Activated naive CD4-positive, alpha-beta T cell treated with anti-CD3 and anti-CD28 coated beads for 36 hours (primary cell): ENCODE results near the gene GPC5. TPM values are rescaled to one million over a fixed set of nuclear protein-coding genes. Genes with fewer than 3 reads are reported as not detected.

Source experiments
- CTCF ChIA-PET: fragments of 350-600 bp; sonication (Branson Sonifier 250); formaldehyde crosslinking; loops from one replicate; lab custom pipeline; 2021; ENCODE audit warnings: antibody characterized with exemption; lab: Charles Lee
- DNase-seq: peaks from one replicate; pipeline ENCODE4 v3.0.0-alpha.2; 2020
- H3K27ac Mint-ChIP-seq: one replicate; pipeline ENCODE4 v1.8.0; 2021; ENCODE audit warnings: mild to moderate bottlenecking, mixed read lengths
- H3K27me3 Mint-ChIP-seq: one replicate; pipeline ENCODE4 v1.8.0; 2021; ENCODE audit warnings: low read depth, mixed read lengths
- H3K36me3 Mint-ChIP-seq: one replicate; pipeline ENCODE4 v1.8.0; 2021; ENCODE audit warnings: low read depth, mixed read lengths
- H3K4me1 Mint-ChIP-seq: one replicate; pipeline ENCODE4 v1.8.0; 2021; ENCODE audit warnings: low read depth, mixed read lengths
- H3K4me3 Mint-ChIP-seq: one replicate; pipeline ENCODE4 v1.8.0; 2021; ENCODE audit warnings: mild to moderate bottlenecking, moderate library complexity, mixed read lengths
- H3K9me3 Mint-ChIP-seq: one replicate; pipeline ENCODE4 v1.8.0; 2021; ENCODE audit warnings: mixed read lengths
- intact Hi-C: fragments of 100-400 bp; cut with micrococcal nuclease; formaldehyde crosslinking; loops from one replicate; pipeline ENCODE4 v1.15.1; 2023
- total RNA-seq, 2 experiments: library from RNA; stranded (reverse); gene quantifications; one replicate each; pipeline ENCODE4 v1.2.3, GENCODE V29; 2021

Gene GPC5
- total RNA-seq, 2 experiments from 2014 or later, result 0.38 to 0.40 TPM

GRCh38 chr13:92317066-92317465, 918.6 kb downstream of the GPC5 start:
- no peaks in the 10 kb centered on the region for H3K9me3 Mint-ChIP-seq
- intact Hi-C loops, result no loop called here
- CTCF ChIA-PET, result no interaction called here
- DNase-seq, result no peak
- no peaks in the 10 kb centered on the region for H3K36me3 Mint-ChIP-seq
- no peak overlapping the region for H3K4me3 Mint-ChIP-seq
- no peaks in the 10 kb centered on the region for H3K27me3 Mint-ChIP-seq
- H3K4me1 Mint-ChIP-seq, result no peaks in the 10 kb centered on the region
- no peak overlapping the region for H3K27ac Mint-ChIP-seq

DNA sequence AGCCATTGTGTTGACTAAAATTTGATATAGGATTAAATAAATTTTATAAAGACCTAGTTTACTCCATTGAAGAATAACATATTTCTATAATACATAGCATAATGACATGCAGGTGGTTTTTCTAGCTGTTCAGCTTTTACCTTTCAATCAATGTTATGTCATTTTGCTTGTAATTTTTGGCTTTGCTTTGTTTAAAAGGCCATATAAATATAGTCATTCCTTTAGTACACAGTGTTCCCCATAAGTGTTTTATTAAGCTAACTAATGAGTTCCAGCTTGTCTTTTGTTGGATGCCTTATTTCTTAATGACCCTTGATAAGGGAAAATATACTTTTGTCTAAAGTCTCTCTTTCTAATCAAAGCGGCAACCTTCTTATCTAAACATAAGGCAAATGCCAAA, 921.9 kb downstream of the GPC5 start:
- Mint-ChIP-seq H3K27me3 (no peaks in the 10 kb centered on the region), H3K4me3 (no peak overlapping the region), H3K9me3 (no peaks in the 10 kb centered on the region), H3K36me3 (no peaks in the 10 kb centered on the region), H3K27ac (no peak overlapping the region), H3K4me1 (no peaks in the 10 kb centered on the region)
- intact Hi-C loops, result no loop called here
- CTCF ChIA-PET, result no interaction called here
- DNase-seq, result no peak

GRCh38 chr13:92321174-92321573, 922.8 kb downstream of the GPC5 start:
- intact Hi-C loops, result no loop called here
- Mint-ChIP-seq H3K27me3 (no peaks in the 10 kb centered on the region), H3K9me3 (no peaks in the 10 kb centered on the region), H3K36me3 (no peaks in the 10 kb centered on the region), H3K4me1 (no peaks in the 10 kb centered on the region), H3K27ac (no peak overlapping the region), H3K4me3 (no peak overlapping the region)
- CTCF ChIA-PET, result no interaction called here
- no peak for DNase-seq

DNA sequence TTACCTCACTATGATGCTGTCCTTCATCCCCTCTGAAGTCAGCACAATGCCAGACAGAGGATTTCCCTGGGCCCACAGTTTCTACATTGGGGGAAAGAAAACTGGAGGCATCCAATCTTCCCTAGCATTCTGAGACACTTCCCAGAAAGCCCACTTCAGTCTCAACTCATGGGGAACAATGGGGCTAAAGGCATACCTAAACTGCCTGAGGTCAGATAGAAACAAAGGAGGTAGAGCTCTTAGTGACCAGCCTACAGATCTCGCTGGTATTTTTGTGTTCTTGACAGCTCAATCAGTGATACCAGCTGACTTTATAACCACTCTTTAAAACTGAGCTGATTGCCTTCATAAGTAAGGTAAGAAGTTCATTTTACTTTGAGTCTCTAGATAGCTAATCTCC, 947.2 kb downstream of the GPC5 start:
- H3K27me3 Mint-ChIP-seq, result no peaks in the 10 kb centered on the region
- DNase-seq, result no peak
- H3K9me3 Mint-ChIP-seq, result peaks cover 5% of the 10 kb centered on the region
- no peaks in the 10 kb centered on the region for H3K4me1 Mint-ChIP-seq
- CTCF ChIA-PET, result no interaction called here
- H3K4me3 Mint-ChIP-seq, result no peak overlapping the region
- H3K36me3 Mint-ChIP-seq, result no peaks in the 10 kb centered on the region
- H3K27ac Mint-ChIP-seq, result no peak overlapping the region
- intact Hi-C loops, result no loop called here

DNA sequence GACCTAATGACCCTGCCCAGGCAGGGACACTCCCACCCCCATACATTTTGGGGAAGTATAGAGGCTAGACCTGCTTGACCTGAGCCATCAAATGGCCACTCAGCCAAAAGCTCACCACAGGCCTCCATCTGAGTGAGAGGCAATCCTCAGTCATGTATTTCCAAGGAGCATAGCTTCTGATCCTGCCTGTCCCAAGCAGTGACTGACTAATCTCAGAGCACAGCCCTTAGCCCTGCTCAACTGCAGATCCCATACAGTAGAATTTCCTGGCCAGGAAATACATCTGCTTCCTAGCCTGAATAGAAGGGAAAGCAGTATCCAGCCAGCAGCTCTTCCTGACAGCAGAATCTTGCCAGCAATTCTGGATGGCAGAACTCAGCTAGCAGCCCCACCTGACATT, 947.6 kb downstream of the GPC5 start:
- Mint-ChIP-seq H3K27ac (no peak overlapping the region), H3K36me3 (no peaks in the 10 kb centered on the region), H3K4me3 (no peak overlapping the region), H3K4me1 (no peaks in the 10 kb centered on the region), H3K9me3 (peaks cover 5% of the 10 kb centered on the region), H3K27me3 (no peaks in the 10 kb centered on the region)
- no peak for DNase-seq
- CTCF ChIA-PET, result no interaction called here
- intact Hi-C loops, result no loop called here

GRCh38 chr13:92354583-92354982, 956.2 kb downstream of the GPC5 start:
- Mint-ChIP-seq H3K27ac (no peak overlapping the region), H3K4me1 (no peaks in the 10 kb centered on the region), H3K27me3 (no peaks in the 10 kb centered on the region), H3K9me3 (peaks cover 8% of the 10 kb centered on the region), H3K4me3 (no peak overlapping the region), H3K36me3 (no peaks in the 10 kb centered on the region)
- no peak for DNase-seq
- intact Hi-C loops, result no loop called here
- CTCF ChIA-PET, result interaction anchor here (0.6 kb wide), 1 partner anchor 90 kb away, joined by 3 read pairs; no protein-coding TSS in a partner anchor

DNA sequence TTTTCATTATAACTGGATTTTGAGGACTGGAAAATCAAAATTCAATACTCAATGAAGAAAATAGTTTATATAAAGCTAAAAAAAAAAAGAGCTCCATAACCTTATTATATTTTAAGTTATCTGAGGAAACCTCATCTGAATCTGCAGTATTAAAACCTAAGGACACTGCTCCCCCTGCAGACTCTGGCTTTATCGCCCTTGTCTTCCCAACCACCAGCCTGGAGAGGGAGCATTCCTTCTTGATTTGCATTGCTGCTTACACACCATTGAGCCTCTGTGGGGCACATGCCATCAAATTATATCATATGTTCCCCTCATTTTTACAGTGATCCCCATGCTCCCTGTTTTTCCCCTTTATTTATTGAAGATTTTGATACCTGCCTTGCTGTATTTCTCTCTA, 956.8 kb downstream of the GPC5 start:
- intact Hi-C loops, result no loop called here
- no peak overlapping the region for H3K27ac Mint-ChIP-seq
- no peak for DNase-seq
- H3K36me3 Mint-ChIP-seq, result no peaks in the 10 kb centered on the region
- H3K4me1 Mint-ChIP-seq, result no peaks in the 10 kb centered on the region
- H3K9me3 Mint-ChIP-seq, result peaks cover 8% of the 10 kb centered on the region
- CTCF ChIA-PET, result no interaction called here
- H3K4me3 Mint-ChIP-seq, result no peak overlapping the region
- H3K27me3 Mint-ChIP-seq, result no peaks in the 10 kb centered on the region

GRCh38 chr13:92362717-92363116, 964.3 kb downstream of the GPC5 start:
- CTCF ChIA-PET, result no interaction called here
- Mint-ChIP-seq H3K4me1 (no peaks in the 10 kb centered on the region), H3K9me3 (peaks cover 5% of the 10 kb centered on the region), H3K4me3 (no peak overlapping the region), H3K27ac (no peak overlapping the region), H3K36me3 (no peaks in the 10 kb centered on the region), H3K27me3 (no peaks in the 10 kb centered on the region)
- no peak for DNase-seq
- intact Hi-C loops, result no loop called here

DNA sequence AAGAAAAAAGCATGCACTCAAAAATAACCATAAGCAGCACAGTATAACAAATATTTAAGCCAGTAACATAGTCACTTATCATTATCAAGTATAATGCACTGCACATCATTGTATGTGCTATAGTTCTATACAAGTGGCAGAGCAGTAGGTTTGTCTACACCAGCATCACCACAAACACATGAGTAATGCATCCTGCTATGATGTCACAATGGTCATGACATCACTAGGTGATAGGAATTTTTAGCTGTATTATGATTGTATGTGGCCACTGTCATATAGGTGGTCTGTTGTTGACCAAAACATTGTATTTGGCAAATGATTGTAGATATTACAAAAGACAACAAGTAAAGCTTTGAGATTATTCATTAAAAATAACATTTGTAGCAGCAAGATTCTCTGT, 967.5 kb downstream of the GPC5 start:
- Mint-ChIP-seq H3K4me3 (no peak overlapping the region), H3K36me3 (no peaks in the 10 kb centered on the region), H3K4me1 (no peaks in the 10 kb centered on the region), H3K27me3 (no peaks in the 10 kb centered on the region), H3K9me3 (peaks cover 3% of the 10 kb centered on the region), H3K27ac (no peak overlapping the region)
- CTCF ChIA-PET, result no interaction called here
- no peak for DNase-seq
- intact Hi-C loops, result no loop called here

- CTCF ChIA-PET, result no interaction called here
- Mint-ChIP-seq H3K9me3 (peaks cover 9% of the 10 kb centered on the region), H3K27me3 (no peaks in the 10 kb centered on the region), H3K27ac (no peak overlapping the region), H3K4me1 (no peaks in the 10 kb centered on the region), H3K4me3 (no peak overlapping the region), H3K36me3 (no peaks in the 10 kb centered on the region)
- intact Hi-C loops, result no loop called here
- no peak for DNase-seq
Measured at GRCh38 chr13:92377396-92377795, 979.0 kb downstream of the GPC5 start.

GRCh38 chr13:92379371-92379770, 981.0 kb downstream of the GPC5 start:
- Mint-ChIP-seq H3K9me3 (peaks cover 9% of the 10 kb centered on the region), H3K36me3 (no peaks in the 10 kb centered on the region), H3K27ac (no peak overlapping the region), H3K4me3 (no peak overlapping the region), H3K4me1 (no peaks in the 10 kb centered on the region), H3K27me3 (no peaks in the 10 kb centered on the region)
- DNase-seq, result no peak
- intact Hi-C loops, result no loop called here
- CTCF ChIA-PET, result no interaction called here

DNA sequence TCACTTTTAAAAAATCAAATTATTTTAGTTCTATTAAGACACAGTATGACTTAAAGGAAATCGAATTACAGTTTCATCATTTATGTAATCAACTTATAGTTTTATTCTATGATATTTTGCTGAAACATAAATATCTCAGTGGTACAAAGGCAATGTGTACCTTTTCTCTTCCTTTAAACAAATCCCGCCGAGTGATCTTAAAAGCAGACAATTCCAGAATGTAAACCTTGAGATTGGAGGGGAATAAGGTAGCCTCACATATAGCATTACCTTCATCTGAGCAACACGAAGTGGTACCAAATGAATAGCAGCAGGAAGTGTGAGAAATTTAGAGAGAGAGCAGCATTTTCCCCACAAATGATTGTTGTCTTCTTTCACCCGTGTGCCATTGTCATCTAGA, 986.0 kb downstream of the GPC5 start:
- H3K27me3 Mint-ChIP-seq, result no peaks in the 10 kb centered on the region
- no peaks in the 10 kb centered on the region for H3K4me1 Mint-ChIP-seq
- no peaks in the 10 kb centered on the region for H3K36me3 Mint-ChIP-seq
- no peak for DNase-seq
- H3K4me3 Mint-ChIP-seq, result no peak overlapping the region
- CTCF ChIA-PET, result no interaction called here
- intact Hi-C loops, result no loop called here
- no peak overlapping the region for H3K27ac Mint-ChIP-seq
- H3K9me3 Mint-ChIP-seq, result peaks cover 8% of the 10 kb centered on the region

DNA sequence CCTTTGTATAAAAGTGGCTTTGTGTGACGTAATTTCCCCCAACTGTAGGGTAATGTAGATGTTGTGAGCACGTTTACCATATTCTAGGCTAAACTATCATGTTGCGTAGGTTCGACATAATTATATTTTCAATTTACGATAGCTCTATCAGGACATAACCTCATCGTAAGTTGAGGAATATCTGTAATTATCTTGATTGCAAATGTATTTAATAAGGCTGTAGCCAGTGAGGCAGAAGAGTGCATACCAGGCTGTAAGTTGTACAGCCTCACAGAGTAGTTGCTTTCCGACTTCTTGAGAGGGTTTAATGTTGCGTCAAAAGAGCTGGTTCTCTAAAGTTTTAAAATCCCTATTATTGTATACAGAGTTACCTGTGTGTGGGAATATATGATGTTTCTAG, 988.8 kb downstream of the GPC5 start:
- no peaks in the 10 kb centered on the region for H3K27me3 Mint-ChIP-seq
- H3K4me3 Mint-ChIP-seq, result no peak overlapping the region
- H3K9me3 Mint-ChIP-seq, result no peaks in the 10 kb centered on the region
- no peak overlapping the region for H3K27ac Mint-ChIP-seq
- DNase-seq, result no peak
- intact Hi-C loops, result no loop called here
- H3K4me1 Mint-ChIP-seq, result no peaks in the 10 kb centered on the region
- CTCF ChIA-PET, result interaction anchor here (0.6 kb wide), 1 partner anchor 164 kb away, joined by 3 read pairs; no protein-coding TSS in a partner anchor
- no peaks in the 10 kb centered on the region for H3K36me3 Mint-ChIP-seq

GRCh38 chr13:92390217-92390616, 991.8 kb downstream of the GPC5 start:
- no peak overlapping the region for H3K27ac Mint-ChIP-seq
- H3K4me1 Mint-ChIP-seq, result no peaks in the 10 kb centered on the region
- peaks cover 2% of the 10 kb centered on the region for H3K9me3 Mint-ChIP-seq
- H3K27me3 Mint-ChIP-seq, result no peaks in the 10 kb centered on the region
- CTCF ChIA-PET, result no interaction called here
- no peak for DNase-seq
- intact Hi-C loops, result no loop called here
- no peaks in the 10 kb centered on the region for H3K36me3 Mint-ChIP-seq
- H3K4me3 Mint-ChIP-seq, result no peak overlapping the region
